Measurements from ENCODE around the gene IGLL5.

The IGLL5 gene

DNA sequence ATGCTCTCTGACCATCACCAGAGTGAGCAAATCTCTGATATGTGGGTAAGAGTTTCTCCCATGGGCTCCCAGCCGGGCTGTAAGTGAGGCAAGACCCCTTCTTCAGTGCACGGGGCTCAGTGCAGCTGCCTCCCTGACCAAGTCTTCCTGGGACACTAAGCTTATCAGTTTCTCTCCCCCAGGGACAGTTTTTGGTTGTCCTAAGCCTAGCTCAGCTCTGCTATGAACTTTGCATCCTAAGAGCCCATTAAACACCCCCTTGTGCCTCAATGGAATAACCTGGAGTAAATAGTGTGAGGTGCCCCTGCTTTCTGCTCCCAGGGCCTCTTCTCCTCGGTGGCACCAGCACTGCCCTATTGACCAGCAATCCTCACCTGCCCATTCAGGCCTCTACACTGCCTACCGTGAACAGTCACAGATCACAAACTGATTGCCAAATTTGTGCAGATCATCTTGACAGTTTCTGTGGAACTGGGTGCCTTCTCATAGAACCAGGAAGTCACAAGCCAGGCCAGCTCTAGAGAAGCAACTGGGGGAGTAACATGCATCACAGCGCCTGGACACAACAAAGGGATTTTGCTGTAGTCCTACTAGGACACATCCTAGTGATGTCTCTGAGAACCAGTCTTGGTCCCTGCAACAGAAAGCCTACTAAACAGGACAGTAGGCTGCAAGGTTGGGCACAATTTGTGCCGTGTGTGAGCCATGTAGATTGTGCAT, 19.5 kb upstream of the IGLL5 start:
- no peak overlapping the region for H3K27ac ChIP-seq (ENCODE audit: poor library complexity, severe bottlenecking)
- H3K36me3 ChIP-seq (ENCODE audit: low read depth): no peaks in the 10 kb centered on the region
- peaks cover 9% of the 10 kb centered on the region for H3K9me3 ChIP-seq (ENCODE audit: severe bottlenecking)
- H3K27me3 ChIP-seq (ENCODE audit: insufficient read depth, poor library complexity, severe bottlenecking): peaks cover 6% of the 10 kb centered on the region
- ATAC-seq (ENCODE audit: low read depth) (no peak), DNase-seq (ENCODE audit: low spot score) (no peak)
- no peaks in the 10 kb centered on the region for H3K4me1 ChIP-seq (ENCODE audit: insufficient read depth, poor library complexity, severe bottlenecking)
- no peak overlapping the region for H3K4me3 ChIP-seq (ENCODE audit: severe bottlenecking)
- no peak for TF ChIP-seq CTCF (IDR thresholded peaks at IDR 0.05; ENCODE audit: poor library complexity, severe bottlenecking)

- no peak for DNase-seq (ENCODE audit: low spot score)
- no peak for ATAC-seq (ENCODE audit: low read depth)
- no peak overlapping the region for H3K27ac ChIP-seq (ENCODE audit: poor library complexity, severe bottlenecking)
Observed at GRCh38 chr22:22870577-22871404, 16.8 kb upstream of the IGLL5 start.

DNA sequence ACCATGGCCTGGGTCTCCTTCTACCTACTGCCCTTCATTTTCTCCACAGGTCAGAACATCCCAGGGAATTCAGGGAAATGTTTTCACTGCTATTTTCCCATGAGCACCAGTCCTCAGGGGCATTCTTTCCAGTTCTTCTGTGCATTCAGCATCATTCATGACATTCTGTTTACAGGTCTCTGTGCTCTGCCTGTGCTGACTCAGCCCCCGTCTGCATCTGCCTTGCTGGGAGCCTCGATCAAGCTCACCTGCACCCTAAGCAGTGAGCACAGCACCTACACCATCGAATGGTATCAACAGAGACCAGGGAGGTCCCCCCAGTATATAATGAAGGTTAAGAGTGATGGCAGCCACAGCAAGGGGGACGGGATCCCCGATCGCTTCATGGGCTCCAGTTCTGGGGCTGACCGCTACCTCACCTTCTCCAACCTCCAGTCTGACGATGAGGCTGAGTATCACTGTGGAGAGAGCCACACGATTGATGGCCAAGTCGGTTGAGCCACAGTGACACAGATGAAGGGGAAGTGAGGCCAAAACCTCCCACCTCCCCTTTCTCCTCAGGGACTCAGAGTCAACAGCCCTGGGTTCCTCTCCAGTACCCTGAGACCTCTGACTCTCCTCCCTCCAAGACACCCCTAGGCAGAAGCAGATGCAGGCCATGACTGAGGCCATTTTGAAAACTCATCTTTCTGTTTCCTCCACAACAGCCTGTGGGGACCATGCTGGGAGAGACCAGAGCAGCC, 15.9 kb upstream of the IGLL5 start:
- H3K4me3 ChIP-seq (ENCODE audit: severe bottlenecking): no peak overlapping the region
- peaks cover 6% of the 10 kb centered on the region for H3K9me3 ChIP-seq (ENCODE audit: severe bottlenecking)

More at GRCh38 chr22:22870577-22871404, 16.8 kb upstream of the IGLL5 start:
- Histone ChIP-seq H3K4me3 (ENCODE audit: severe bottlenecking) (no peak overlapping the region), H3K4me1 (ENCODE audit: insufficient read depth, poor library complexity, severe bottlenecking) (no peaks in the 10 kb centered on the region), H3K27me3 (ENCODE audit: insufficient read depth, poor library complexity, severe bottlenecking) (no peaks in the 10 kb centered on the region), H3K36me3 (ENCODE audit: low read depth) (no peaks in the 10 kb centered on the region), H3K9me3 (ENCODE audit: severe bottlenecking) (peaks cover 6% of the 10 kb centered on the region)
- TF ChIP-seq CTCF (IDR thresholded peaks at IDR 0.05; ENCODE audit: poor library complexity, severe bottlenecking): no peak

More for the DNA sequence above, 15.9 kb upstream of the IGLL5 start:
- ATAC-seq (ENCODE audit: low read depth) (no peak), DNase-seq (ENCODE audit: low spot score) (no peak)
- Histone ChIP-seq H3K36me3 (ENCODE audit: low read depth) (no peaks in the 10 kb centered on the region), H3K27me3 (ENCODE audit: insufficient read depth, poor library complexity, severe bottlenecking) (no peaks in the 10 kb centered on the region), H3K4me1 (ENCODE audit: insufficient read depth, poor library complexity, severe bottlenecking) (no peaks in the 10 kb centered on the region), H3K27ac (ENCODE audit: poor library complexity, severe bottlenecking) (no peak overlapping the region)
- TF ChIP-seq CTCF (IDR thresholded peaks at IDR 0.05; ENCODE audit: poor library complexity, severe bottlenecking): no peak

All from RWPE2 (cell line).